GM18517 (cell line): Measurements from ENCODE around the gene TDRD6.

Experiments
- ATAC-seq: cut with Tn5 transposase; IDR thresholded peaks from one replicate; pipeline ENCODE4 v1.9.1; 2021; ENCODE audit warnings: mild to moderate bottlenecking, moderate library complexity; ENCODE audit not compliant: unreplicated experiment

Gene TDRD6

DNA sequence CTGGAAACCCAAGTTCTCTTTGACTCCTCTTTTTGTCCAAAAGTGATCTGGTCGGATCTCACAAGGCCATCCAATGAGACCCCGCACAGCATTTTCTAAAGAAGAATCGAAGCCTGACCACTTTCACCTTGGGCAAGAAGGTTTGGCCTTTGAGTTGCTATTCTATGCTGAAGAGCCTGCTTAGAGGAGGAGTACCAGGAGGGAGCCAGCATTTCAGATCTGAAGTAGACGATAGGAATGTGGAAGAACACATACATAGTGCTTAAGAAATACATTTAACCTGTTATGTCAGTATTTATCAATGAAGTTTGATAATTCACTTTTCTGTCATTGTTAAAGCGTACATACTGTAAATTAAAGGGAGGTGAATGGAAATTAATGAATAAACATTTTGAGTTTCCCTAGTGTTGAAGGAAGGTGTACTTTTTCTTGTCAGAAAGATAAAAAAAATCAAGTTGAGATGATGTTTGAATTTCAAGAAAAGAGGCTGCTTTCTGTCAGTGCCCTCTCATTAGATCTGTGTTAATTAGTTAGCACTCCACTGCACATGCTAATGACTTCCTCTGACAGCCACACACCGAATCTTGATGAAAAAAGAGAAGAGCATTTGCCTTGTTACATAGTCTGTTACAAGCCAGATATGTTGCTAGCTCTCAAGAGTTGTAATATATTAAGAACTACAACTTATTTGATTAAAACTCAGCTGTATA, 10.9 kb upstream of the TDRD6 start:
- no peak for ATAC-seq

DNA sequence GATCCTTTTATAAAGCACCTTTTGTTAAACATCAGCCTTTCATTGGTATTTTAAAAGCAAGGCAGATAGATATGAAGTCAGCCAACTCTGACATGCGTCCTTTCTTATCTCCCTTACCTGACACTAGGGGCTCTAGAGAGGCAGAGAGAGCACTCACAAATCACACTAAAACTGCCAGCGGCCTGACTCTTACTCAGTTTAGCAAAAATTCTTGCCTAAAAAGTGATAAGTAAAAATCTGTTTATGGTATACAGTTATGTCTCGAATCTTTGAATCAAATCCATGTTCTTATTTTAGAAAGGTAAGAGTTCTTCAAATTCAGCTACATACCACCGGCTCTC, 10.4 kb upstream of the TDRD6 start:
- ATAC-seq, result no peak

DNA sequence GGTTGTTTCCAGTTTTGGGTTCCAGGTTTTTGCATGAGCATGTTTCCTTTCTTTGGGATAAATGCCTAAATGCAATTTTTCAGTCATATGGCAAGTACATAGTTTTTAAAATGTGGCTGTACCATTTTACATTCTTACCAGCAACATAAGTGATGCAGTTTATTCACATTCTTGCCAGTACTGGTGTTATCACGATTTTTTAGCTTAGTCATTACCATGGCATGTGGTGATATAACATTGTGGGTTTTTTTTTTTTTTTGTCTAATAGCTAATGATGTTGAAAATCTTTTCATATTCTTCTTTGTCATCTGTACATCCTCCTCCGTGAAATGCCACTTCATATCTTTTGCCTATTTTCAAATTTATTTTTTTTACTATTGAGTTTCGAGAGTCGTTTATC, 2.9 kb upstream of the TDRD6 start:
- ATAC-seq, result no peak

DNA sequence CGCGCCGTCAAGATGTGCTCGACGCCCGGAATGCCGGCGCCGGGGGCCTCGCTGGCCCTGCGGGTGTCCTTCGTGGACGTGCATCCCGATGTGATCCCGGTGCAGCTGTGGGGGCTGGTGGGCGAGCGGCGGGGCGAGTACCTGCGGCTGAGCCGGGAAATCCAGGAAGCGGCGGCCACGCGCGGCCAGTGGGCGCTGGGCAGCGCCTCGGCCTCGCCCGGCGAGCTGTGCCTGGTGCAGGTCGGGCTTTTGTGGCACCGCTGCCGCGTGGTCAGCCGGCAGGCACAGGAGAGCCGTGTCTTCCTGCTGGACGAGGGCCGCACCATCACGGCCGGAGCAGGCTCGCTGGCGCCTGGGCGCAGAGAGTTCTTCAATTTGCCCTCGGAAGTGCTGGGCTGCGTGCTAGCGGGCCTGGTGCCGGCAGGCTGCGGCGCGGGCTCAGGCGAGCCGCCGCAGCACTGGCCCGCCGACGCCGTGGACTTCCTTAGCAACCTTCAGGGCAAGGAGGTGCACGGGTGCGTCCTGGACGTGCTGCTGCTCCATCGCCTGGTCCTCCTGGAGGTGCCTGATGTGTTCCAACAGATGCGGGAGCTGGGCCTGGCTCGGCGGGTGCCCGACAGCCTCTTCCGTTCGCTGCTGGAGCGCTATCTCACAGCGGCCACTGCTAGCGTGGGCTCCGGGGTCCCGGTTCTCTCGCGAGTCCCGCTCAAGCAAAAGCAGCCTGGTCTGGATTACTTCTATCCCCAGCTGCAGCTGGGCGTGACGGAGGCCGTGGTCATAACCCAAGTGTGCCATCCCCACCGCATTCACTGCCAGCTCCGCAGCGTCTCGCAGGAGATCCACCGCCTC, 656 bp downstream of the TDRD6 start:
- ATAC-seq, result no peak

DNA sequence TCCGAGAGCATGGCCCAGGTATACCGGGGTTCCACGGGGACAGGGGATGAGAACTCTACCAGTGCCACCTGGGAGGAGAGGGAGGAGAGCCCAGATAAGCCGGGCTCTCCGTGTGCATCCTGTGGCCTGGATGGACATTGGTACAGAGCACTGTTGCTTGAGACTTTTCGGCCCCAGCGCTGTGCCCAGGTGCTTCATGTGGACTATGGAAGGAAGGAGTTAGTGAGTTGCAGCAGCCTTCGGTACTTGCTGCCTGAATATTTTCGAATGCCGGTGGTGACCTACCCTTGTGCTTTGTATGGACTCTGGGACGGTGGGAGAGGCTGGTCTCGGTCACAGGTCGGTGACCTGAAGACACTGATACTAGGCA, 1.3 kb downstream of the TDRD6 start:
- ATAC-seq, result no peak

DNA sequence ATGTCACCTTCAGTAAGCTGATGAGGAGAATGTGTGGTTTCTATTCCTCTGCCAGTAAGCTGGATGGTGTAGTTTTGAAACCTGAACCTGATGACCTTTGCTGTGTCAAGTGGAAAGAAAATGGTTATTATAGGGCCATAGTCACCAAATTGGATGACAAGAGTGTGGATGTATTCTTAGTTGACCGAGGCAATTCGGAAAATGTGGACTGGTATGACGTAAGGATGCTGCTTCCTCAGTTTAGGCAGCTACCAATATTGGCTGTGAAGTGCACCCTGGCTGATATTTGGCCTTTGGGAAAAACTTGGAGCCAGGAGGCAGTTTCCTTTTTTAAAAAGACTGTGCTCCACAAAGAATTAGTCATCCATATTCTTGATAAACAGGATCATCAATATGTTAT, 2.0 kb downstream of the TDRD6 start:
- ATAC-seq, result no peak

DNA sequence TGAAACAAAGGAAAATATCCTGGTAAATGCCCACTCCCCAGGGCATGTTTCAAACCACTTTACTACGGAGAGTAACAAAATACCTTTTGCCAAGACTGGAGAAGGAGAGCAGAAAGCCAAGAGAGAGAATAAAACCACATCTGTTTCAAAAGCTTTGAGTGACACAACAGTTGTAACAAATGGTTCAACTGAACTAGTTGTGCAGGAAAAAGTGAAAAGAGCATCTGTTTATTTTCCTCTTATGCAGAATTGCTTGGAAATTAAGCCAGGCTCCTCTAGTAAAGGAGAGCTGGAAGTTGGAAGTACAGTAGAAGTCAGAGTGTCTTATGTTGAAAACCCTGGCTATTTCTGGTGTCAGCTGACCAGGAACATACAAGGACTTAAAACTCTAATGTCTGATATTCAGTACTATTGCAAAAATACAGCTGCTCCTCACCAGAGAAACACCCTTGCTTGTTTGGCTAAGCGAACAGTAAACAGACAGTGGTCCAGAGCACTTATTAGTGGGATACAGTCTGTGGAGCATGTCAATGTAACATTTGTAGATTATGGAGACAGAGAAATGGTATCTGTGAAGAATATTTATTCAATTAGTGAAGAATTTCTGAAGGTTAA, 2.6 kb downstream of the TDRD6 start:
- no peak for ATAC-seq

DNA sequence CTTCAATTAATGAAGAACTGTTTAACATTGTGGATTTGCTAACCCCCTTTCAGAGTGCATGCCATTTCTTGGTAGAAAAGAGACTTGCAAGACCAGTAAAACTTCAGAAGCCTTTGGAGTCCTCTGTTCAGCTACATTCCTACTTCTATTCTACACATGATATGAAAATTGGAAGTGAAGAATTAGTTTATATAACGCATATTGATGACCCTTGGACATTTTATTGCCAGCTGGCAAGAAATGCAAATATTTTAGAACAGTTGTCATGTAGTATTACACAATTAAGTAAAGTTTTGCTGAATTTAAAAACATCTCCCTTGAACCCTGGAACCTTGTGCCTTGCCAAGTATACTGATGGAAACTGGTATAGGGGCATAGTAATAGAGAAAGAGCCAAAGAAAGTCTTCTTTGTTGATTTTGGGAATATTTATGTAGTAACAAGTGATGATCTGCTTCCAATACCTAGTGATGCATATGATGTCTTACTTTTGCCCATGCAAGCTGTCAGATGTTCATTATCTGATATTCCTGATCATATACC, 3.3 kb downstream of the TDRD6 start:
- no peak for ATAC-seq

DNA sequence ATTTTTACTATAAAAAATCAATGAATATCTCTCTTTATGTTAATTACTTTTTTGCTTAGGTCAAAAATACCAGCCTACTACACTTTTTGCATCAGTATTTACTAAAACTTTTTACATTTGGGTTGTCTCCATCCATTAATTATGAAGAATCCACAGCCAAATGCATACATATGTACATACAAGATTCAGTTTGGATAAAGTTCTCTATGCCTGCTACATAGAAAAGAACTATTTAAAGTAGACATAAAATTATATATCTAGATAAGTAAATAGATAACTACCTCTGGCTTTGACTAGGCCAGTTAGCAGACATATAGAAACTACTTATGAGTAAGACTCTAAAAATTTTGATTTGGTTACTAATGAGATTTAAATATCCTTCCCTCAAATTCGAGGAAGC, 12.3 kb downstream of the TDRD6 start:
- no peak for ATAC-seq

DNA sequence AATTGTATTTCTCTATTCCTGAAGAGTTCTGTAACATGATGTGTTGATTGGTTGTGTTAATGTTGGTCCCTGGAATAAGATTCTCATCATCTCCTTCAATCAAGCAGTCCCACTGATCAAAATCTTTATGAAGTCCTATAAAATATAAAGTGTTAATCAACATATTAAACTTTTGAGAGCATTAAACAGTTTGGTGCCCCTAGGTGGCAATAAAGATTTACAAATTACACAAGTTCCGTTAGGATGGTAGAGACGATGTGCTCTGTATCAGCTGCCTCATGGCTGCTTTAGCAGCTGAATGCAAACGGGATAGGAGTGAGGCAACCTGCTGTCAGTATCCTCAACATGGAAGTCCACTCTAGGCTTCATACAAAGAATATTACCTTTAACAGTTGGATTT, 16.9 kb downstream of the TDRD6 start:
- ATAC-seq, result no peak

DNA sequence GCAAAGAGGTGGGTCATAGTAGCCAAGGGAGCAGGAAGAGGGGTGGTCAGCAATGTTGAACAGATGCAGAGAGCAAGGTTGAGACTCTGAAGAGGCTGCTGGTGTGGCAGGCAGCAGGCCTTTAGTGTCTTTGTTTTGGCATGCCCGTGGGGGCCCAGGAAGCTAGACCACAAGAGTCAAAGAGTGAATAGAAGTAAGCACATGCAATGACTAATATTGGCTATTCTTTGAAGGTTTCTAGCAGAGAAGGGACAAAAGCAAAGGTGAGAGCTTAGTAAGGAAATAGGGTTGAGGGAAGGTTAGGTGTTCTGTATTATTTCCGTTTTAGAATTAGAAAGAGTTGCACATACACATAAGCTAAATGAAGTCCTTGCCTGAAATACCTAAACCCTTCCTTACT, 18.8 kb downstream of the TDRD6 start:
- ATAC-seq, result no peak

DNA sequence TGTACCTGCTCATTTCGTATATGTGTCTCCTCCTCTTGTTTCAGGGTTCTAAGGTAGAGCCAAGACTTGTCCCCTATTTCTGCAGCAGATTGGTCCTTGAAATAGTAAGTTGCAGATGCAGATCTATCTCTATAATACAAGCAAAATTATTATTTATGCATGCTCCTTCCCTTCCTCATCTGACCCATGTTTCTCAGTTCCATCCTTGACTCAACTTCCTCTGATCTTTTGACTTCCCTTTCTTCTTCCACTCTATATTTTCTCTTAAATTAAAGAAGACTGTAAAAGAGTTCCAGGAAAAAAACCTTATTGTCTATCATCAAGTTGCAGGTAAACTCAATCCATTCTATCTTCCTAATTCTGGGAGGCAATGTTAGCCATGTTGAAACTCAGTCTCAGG, 23.8 kb downstream of the TDRD6 start:
- no peak for ATAC-seq

DNA sequence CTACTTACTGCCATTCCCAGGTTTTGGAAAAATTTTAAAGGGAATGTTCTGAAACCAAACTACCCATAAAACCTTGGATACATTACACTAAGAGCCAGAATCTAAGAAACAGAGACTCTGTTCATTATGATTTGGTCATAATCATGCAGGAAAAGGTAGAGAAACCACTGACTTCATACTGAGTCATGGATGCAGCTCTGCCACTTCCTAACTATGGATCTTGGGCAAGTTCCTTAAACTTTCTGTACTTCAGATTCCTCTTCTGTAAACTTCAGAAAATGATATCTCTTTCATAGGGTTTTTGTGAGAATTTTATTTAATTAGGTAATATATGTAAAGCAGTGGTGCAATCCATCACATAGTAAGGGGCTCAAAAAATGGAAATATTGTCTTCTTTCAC, 27.5 kb downstream of the TDRD6 start:
- no peak for ATAC-seq

DNA sequence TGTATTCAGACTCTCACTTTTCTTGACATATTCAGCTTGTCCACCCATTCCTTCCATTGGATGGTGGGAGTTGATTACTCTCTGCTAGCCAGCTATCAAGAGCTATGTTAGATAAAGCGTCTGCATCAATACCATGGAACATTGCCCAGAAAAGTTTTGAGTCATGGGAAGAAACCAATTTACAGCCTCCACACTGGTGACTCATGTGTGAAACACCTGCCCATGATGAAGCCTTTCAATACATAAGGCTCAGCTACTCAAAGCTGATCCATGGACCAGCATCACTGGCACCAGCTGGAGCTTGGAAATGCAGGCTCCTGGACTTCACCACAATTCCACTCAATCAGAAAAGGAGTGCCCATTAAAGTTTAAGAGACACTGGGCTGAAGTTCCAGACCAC, 31.4 kb downstream of the TDRD6 start:
- ATAC-seq, result no peak

DNA sequence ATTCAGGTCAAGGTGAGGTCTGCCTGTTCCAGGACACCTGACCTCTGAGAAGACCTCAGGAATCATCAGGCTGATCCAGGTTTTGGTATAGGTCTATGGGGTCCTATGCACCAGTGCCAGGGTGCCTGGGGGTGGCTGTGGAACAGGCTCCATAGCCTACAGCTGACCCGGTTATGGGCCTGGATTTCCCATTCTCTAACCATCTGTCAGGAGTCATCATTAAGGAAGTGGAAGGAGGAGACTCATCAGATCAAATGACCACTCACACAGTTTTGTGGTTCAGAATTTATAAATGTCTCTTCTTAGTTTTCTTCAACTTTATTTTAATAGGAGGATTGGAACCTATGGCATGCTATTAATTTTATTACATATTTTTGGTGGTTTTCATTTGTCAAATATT, 32.7 kb downstream of the TDRD6 start:
- ATAC-seq, result no peak

DNA sequence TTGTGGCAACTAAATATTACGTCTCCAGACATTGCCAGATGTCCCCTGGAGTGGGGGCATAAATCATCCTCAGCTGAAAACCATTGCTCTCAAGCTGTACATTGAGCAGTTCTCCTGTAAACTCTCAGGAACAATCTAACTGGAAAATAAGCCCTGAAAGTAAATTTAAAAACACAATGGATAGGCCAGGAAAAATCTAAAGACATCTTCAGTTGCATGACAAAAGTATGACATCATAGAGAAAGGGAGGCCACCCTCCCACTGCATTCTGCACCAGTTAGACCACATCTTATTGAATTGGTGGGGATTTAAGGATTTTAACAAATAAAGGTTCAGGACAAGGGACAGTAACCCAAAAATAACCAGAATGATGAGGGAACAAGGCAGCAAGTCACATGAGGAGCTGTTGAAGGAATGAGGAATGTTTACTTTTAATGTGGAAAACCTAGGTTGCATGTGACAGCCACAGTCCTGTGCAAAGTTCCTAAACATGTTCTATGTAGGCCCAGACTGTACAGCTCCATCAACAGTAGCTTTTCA, 42.2 kb downstream of the TDRD6 start:
- ATAC-seq, result no peak

DNA sequence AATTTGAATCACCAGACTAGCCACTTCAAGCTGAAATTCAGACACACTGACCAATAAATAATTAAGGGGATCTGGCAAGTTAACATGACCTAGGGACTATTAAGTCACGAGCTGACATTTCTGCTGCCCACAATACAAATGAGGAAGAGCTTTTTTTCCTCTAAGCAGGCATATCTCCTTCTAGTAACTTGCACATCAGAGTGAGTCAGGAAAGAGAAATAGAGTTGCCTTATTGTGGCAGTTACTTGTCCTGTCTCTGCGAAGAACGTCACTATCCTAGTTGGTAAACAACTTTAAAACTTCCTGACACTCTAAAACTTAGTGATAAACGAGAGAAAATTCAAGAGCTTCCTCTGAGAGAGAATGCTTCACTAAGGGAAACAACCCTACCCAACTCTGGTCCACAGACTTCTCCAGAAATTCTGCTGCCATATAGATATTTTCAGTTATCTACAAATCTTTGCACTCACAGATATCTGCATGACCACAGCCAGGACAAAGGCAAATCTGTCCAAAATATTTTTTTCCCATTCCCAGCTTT, 43.3 kb downstream of the TDRD6 start:
- no peak for ATAC-seq

DNA sequence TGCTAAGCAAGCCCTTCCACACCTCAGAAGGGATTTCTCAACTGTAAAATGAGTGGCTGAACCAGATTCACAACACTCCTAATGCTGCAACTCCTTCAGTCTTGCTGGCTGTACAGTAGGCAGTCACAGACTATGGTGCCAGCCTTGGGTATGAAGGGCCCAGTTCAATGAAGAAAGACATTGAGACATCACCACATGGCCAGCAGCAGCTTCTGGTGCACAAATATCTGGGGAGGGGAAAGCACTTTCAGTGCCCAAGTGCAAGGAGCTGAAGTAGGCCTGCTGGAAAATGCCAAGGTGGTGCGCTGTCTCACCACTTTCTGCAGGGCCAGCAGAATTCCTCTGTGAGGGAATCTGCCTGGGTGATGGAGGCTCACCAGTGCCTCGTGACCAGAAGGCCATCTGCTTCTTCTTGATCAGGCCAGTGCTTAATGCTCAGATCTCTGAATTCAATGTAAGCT, 45.7 kb downstream of the TDRD6 start:
- ATAC-seq, result no peak

DNA sequence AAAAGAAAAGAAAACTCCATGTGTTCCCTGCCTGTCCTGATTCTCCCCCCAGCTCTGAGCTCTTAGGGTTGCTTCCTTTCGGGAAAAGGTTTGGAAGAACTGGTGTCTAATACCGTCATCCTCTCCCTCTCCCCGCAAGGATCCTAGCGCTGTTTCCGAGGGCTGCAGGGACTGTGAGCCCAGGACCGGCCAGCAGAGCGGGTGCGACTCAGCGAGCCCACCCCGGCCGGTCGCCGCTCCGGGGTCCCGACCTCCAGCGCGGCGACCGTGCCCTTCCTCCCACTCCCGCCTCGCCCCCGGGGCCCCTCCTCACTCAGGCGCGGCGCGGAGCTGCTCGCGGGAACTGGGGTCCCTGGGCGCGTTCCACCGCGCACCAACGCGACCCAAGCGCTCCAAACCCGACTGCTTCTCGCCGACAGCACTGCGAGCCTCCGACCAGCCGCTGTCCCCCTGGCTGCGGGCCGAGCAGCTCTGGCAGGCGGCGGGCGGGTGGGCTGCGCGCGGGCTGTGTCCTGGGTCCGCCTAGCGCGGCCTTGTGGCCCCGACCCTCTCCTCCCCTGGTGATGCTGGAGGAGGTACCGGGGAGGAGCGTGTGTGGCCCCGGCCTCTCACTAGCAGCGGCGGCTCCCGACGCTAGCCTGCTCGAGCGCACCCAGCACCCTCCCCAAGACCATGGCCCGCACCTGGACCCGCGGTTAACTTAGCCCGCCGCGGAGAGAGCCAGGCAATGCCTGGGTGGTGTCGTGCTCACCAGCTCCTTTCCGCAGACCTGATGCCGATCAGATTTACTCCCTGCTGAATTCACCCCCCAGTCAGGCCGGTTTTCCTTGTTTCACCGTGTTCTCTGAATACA, 47.4 kb downstream of the TDRD6 start, which contains the start of gene PLA2G7:
Gene PLA2G7 (minus strand): TSS at position 509 of the 853 bp plus-strand sequence. CDS start 12,484 bp downstream, outside the sequence.
- ATAC-seq, result no peak

DNA sequence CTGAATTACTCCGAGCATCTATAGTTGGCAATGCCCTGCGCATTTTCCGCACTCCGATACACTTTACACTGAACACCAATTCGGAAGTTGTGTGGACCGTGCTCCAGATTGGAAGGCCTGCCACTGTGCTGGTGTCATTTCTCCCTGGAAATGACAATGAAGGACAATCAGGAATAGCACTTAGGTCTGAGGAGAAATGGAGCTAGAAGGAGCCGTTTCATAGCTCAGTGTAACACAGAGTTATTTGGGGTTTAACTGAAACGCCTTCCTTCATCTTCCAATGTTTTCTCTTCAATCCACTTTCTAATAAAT, 48.0 kb downstream of the TDRD6 start:
- ATAC-seq, result no peak
